GM12864 (cell line): ENCODE data around the gene BIK.
A peak's percentile ranks its signal among the peaks of the same experiment; 100 is the strongest.

Experiments
- DNase-seq: peaks from one replicate; pipeline ENCODE4 v3.0.0-alpha.2; 2011; ENCODE audit warnings: low read depth
- H3K4me3 ChIP-seq: 2 replicates; pipeline ENCODE4 v1.5.1; 2011; ENCODE audit warnings: mild to moderate bottlenecking, low read depth, low read length, control low read depth
- TF ChIP-seq, protein P1 (sequence below): IDR thresholded peaks from 2 replicates; pipeline ENCODE4 v1.5.1; 2011; ENCODE audit warnings: low read depth, mild to moderate bottlenecking, moderate library complexity, low read length, control low read depth, inconsistent platforms; ENCODE audit errors: missing control alignments

The BIK gene

DNA sequence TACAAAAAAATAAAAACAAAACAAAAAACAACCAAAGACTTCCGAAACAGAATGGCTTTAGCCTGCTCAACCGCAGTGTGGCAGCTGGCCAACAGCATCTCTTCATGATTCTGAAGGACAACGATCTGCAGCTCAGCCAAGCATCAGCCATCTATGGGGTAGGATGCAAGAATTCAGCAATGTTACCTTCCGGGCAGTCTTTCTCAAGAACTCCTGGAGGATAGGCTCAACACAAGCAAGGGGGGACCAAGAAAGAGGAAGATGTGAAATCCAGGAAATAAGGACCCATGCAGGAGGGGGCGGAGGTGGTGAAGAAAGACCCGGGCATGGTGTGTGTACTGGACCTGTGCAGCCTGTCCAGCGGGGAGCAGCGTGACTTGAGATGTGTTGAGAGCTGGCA is 37.3 kb downstream of the BIK start:
- H3K4me3 ChIP-seq = peak overlapping the region; percentile 37; the same call in 1 of the 2 replicates
- peak; percentile 46 for DNase-seq
- TF ChIP-seq, protein P1, sequence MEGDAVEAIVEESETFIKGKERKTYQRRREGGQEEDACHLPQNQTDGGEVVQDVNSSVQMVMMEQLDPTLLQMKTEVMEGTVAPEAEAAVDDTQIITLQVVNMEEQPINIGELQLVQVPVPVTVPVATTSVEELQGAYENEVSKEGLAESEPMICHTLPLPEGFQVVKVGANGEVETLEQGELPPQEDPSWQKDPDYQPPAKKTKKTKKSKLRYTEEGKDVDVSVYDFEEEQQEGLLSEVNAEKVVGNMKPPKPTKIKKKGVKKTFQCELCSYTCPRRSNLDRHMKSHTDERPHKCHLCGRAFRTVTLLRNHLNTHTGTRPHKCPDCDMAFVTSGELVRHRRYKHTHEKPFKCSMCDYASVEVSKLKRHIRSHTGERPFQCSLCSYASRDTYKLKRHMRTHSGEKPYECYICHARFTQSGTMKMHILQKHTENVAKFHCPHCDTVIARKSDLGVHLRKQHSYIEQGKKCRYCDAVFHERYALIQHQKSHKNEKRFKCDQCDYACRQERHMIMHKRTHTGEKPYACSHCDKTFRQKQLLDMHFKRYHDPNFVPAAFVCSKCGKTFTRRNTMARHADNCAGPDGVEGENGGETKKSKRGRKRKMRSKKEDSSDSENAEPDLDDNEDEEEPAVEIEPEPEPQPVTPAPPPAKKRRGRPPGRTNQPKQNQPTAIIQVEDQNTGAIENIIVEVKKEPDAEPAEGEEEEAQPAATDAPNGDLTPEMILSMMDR = no peak

DNA sequence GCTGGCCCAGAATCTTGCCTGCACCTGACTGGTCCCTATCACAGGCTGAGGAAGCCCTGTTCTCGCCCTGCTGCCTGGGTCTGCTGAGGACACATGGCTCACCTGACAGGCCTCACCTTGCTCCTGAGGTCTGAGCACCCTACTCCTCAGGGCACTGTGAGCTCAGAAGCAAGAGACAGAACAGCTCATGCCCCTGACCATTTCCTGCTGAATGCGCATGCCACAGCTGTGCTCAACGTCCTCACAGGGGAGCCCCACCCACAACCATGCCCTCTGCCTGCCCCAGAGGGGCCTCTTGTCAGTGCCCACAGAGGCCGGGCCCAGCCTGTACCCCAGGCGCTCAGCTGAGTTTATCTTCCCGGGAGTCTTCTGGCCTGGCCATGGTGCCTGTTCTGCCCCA is 38.0 kb downstream of the BIK start:
- H3K4me3 ChIP-seq = no peak overlapping the region
- TF ChIP-seq, protein P1 = no peak
- DNase-seq = no peak

DNA sequence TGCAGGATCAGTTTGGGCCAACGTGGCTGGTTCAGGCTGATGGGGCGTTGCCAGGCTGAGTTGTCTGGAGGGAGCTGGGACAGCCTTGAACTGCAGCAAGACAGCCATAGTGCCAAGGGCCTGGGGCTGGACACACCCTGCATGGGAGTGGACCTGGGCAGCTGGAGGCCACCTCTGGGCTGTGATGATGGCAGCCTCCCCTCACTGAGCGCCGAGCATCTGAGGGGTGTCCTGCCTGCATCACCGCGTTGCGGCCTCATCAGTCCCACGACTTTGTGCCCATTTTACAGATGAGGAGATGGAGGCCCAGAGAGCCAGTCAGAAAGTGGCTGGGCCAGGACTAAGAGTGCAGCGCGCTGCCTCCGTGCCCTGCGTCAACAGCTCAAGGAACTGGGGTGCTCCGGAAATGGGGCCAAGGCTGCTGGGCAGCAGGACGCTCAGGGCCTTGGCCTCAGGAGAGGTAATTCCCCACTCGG is 40.2 kb downstream of the BIK start:
- peak overlapping the region; percentile 60 for H3K4me3 ChIP-seq
- TF ChIP-seq, protein P1 = no peak
- no peak for DNase-seq

DNA sequence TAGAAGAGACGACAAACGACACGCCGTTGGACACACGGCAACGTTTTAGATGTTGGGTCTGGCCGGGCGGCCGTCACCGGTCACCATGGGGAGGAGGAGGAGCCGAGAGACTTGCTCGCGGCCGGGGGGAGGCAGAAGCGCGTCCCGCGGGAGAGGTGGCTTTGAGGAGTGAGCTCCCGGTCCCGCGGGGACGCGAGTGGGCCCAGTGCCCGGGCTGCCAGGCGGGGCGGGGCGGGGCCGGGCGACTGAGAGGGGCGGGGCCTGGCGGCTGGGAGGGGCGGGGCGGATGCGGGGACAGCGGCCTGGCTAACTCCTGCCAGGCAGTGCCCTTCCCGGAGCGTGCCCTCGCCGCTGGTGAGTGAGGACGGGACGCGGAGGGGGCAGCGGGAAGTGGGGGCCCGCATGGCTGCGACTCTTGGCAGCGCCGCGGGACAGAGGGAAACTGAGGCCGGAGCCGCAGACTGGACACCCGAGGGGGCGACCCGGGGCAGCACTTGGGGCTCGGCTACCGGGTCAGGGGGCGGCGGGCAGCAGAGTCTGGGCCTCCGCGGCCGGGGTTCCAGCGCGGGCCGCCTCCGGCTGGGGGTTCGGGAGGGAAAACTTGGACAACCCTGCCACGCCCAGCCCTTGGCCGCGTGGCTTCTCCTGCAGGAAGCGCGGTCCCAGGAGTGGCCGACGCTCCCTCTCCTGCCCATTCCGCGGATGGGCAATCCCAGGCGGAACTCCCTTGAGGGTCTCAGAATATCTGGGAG is 40.9 kb downstream of the BIK start, which contains the start of gene TSPO:
Gene TSPO (plus strand): TSS at position 309 of the 752 bp plus-strand sequence. CDS start 7,680 bp downstream, outside the sequence.
- DNase-seq = no peak
- H3K4me3 ChIP-seq = peak within 1 kb of the TSS; percentile 60
- TF ChIP-seq, protein P1 = no peak

DNA sequence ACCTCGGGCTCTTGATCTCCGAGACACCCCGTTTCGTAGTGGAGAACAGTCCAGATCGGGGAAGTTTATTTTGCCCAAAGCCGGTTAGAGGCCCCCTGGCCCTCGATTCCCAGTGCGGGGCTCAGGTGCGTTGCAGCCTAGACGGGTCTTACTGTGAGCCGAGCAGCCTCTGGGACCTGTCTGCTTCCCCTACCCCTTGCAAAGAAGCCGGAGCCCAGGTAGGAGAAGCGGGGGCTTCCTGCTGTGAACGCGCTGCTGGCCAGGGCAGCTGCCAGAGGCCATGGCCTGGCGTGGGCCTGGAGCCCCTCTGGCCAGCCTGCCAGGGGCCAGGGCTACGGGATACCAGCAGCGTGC is 41.4 kb downstream of the BIK start:
- TF ChIP-seq, protein P1 = no peak
- H3K4me3 ChIP-seq = peak overlapping the region; percentile 60
- DNase-seq = no peak

DNA sequence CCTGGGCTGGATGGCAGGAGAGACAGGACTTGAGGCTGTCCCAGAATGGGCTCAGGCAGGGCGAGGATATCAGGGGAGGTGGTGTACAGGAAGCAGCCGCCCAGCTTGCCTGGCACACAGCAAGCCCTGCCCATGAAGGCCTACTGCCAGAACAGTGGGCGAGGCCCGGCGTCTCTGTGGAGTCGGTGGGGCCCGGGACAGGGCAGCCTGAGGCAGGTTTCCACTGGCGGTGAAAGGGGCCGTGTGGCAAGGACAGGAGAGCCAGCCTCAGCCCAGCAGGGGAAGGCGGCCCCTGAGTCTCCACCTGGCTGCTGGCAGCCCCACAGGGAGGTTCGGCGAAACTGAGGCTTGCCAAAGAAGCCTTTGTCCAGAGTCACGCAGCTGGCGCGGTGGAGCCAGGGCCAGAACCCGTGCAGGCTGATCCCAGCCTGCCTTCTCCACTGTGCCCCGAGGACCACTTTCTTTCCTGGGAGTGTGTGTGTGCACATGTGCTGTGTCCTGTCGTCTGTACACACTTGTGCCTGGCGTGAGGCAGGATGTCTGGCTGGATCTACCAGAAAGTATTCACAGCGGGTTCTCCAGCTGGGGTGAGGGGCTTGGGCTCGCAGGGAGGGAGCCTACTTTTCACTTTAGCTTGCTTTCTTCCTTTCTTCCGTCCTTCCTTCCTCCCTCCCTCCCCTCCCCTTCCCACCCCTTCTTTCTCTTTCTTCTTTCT is 42.0 kb downstream of the BIK start:
- TF ChIP-seq, protein P1 = no peak
- peak overlapping the region; percentile 60 for H3K4me3 ChIP-seq
- no peak for DNase-seq

DNA sequence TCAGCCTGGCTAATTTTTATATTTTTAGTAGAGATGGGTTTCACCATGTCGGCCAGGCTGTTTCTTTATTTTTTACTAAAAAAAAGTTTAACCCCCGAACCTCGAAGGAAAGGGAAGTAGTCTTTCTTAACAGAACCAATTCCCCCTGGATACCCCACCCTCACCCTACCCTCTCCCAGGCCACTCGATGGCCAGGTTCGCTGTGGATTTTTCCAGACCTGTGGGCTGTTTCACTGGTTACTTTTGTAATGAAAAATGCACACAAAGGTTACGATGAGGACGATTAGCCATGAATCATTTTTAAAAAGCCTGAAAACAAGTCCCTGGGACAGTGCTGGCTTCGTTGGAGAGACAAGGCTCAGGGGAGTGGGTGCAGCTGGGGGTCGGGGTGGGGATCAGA is 43.3 kb downstream of the BIK start:
- DNase-seq = no peak
- H3K4me3 ChIP-seq = peak overlapping the region; percentile 15; the same call in 1 of the 2 replicates
- TF ChIP-seq, protein P1 = no peak
